Panc1 (cell line): ENCODE measurements around the gene UBALD2. TPM values are rescaled to one million over a fixed set of nuclear protein-coding genes. Genes with fewer than 3 reads are reported as not detected.
"Not testable (repeated sequence)": the region's sequence is repeated elsewhere in the genome, so short reads cannot be mapped to it uniquely, and the experiment has no call there.

Experiments used
- ATAC-seq: fragments of 200-7000 bp; cut with Tn5 transposase; 2 replicates; pipeline ENCODE4 v1.9.1; 2020; ENCODE audit warnings: mild to moderate bottlenecking, moderate library complexity
- BruUV-seq: library from RNA; stranded (reverse); fragments of 400-500 nt; replicated peaks from 2 replicates; lab custom pipeline; 2021; lab: Mats Ljungman, UMichigan
- CTCF ChIA-PET: fragments of 300-600 bp; sonication (Branson Sonifier 250); formaldehyde crosslinking; loops from one replicate; lab custom pipeline; 2022; ENCODE audit warnings: antibody characterized with exemption; lab: Charles Lee
- POLR2A ChIA-PET: fragments of 300-600 bp; sonication (Branson Sonifier 250); formaldehyde crosslinking; loops from one replicate; lab custom pipeline; 2022; ENCODE audit warnings: antibody characterized with exemption; lab: Charles Lee
- DNase-seq: peaks from one replicate; pipeline ENCODE4 v3.0.0-alpha.2; 2010; ENCODE audit warnings: low read depth, low spot score
- H3K27ac ChIP-seq: 2 replicates; pipeline ENCODE4 v1.5.1; 2011; ENCODE audit warnings: mild to moderate bottlenecking, low read length, inconsistent platforms
- H3K27me3 ChIP-seq: fragments of 200-500 bp; sonication (Bioruptor generic); 2 replicates; pipeline ENCODE4 v1.6.0; 2014; ENCODE audit warnings: low read length, inconsistent platforms; ENCODE audit not compliant: control insufficient read depth, insufficient read depth
- H3K36me3 ChIP-seq: fragments of 200-500 bp; sonication (Bioruptor generic); 2 replicates; pipeline ENCODE4 v1.5.1; 2014; ENCODE audit warnings: inconsistent platforms, mild to moderate bottlenecking, low read length, moderate library complexity; ENCODE audit not compliant: control insufficient read depth, insufficient read depth
- H3K4me1 ChIP-seq: 2 replicates; pipeline ENCODE4 v1.5.1; 2011; ENCODE audit warnings: inconsistent platforms, mild to moderate bottlenecking, low read length, moderate library complexity; ENCODE audit not compliant: control insufficient read depth, insufficient read depth
- H3K4me3 ChIP-seq, 2 experiments: 2 replicates each; pipeline ENCODE4 v1.5.1; 2011 to 2012; ENCODE audit warnings: low read depth in 2 of 2, low read length in 2 of 2, mild to moderate bottlenecking in 2 of 2, inconsistent platforms in 1 of 2, moderate library complexity in 1 of 2
- H3K9me3 ChIP-seq: fragments of 200-500 bp; sonication (Bioruptor generic); 2 replicates; pipeline ENCODE4 v1.5.1; 2014; ENCODE audit warnings: low read depth, mild to moderate bottlenecking, inconsistent platforms, low read length, moderate library complexity; ENCODE audit not compliant: control insufficient read depth, insufficient read depth
- POLR2AphosphoS5 ChIP-seq: IDR thresholded peaks from 2 replicates; pipeline ENCODE4 v1.6.1; 2012; ENCODE audit warnings: mild to moderate bottlenecking, low read depth, low read length, moderate library complexity
- REST ChIP-seq, 2 experiments: IDR thresholded peaks; 2 replicates each; pipeline ENCODE4 v1.6.1; 2011 to 2012; ENCODE audit warnings: low read depth in 2 of 2, control low read depth in 1 of 2, low read length in 1 of 2, mild to moderate bottlenecking in 1 of 2, moderate library complexity in 1 of 2; ENCODE audit not compliant: insufficient read depth in 1 of 2
- SIN3A ChIP-seq: IDR thresholded peaks from 2 replicates; pipeline ENCODE4 v1.6.1; 2012; ENCODE audit warnings: low read depth, mild to moderate bottlenecking, low read length, moderate library complexity, borderline replicate concordance; ENCODE audit not compliant: insufficient read depth
- TCF7L2 ChIP-seq: IDR thresholded peaks from 2 replicates; pipeline ENCODE4 v1.6.1; 2011; ENCODE audit warnings: mild to moderate bottlenecking, low read depth, low read length, inconsistent platforms
- in situ Hi-C: cut with HindIII; loops from 2 replicates; pipeline ENCODE4 v1.10.0; 2016; ENCODE audit warnings: low sequenced_read_pairs, low pct_unique_long_range_greater_than_20kb
- intact Hi-C: fragments of 100-400 bp; cut with micrococcal nuclease; formaldehyde crosslinking; loops from one replicate; pipeline ENCODE4 v1.10.0; 2022; ENCODE audit not compliant: unreplicated experiment
- total RNA-seq: library from RNA; stranded (reverse); gene quantifications from one replicate; pipeline ENCODE4 v1.2.1, GENCODE V29; 2021; ENCODE audit not compliant: unreplicated experiment
- TF ChIP-seq, protein P1 (sequence below): fragments of 450-650 bp; IDR thresholded peaks from 2 replicates; pipeline ENCODE4 v1.5.1; 2017; ENCODE audit warnings: mild to moderate bottlenecking

UBALD2 gene
- total RNA-seq, 1 experiment from 2014 or later: 30.0 TPM

GRCh38 chr17:76255801-76256429 is 9.2 kb upstream of the UBALD2 start:
- intact Hi-C loops: no loop called here
- Histone ChIP-seq H3K27ac (no peak overlapping the region), H3K27me3 (no peaks in the 10 kb centered on the region), H3K9me3 (no peaks in the 10 kb centered on the region), H3K4me1 (peaks cover 5% of the 10 kb centered on the region), H3K36me3 (no peaks in the 10 kb centered on the region), H3K4me3 (no peak overlapping the region)
- ChIA-PET CTCF (interaction anchor here (0.7 to 1.1 kb wide), 2 partner anchors 24 to 135 kb away, joined by 3 to 8 read pairs; no protein-coding TSS in a partner anchor), POLR2A (interaction anchor here (0.6 kb wide), 1 partner anchor 38 kb away, joined by 3 read pairs; no protein-coding TSS in a partner anchor)
- no TSS peak for BruUV-seq
- ATAC-seq (no peak), DNase-seq (no peak)
- no peak for TF ChIP-seq TCF7L2
- in situ Hi-C loops: no loop called here

DNA sequence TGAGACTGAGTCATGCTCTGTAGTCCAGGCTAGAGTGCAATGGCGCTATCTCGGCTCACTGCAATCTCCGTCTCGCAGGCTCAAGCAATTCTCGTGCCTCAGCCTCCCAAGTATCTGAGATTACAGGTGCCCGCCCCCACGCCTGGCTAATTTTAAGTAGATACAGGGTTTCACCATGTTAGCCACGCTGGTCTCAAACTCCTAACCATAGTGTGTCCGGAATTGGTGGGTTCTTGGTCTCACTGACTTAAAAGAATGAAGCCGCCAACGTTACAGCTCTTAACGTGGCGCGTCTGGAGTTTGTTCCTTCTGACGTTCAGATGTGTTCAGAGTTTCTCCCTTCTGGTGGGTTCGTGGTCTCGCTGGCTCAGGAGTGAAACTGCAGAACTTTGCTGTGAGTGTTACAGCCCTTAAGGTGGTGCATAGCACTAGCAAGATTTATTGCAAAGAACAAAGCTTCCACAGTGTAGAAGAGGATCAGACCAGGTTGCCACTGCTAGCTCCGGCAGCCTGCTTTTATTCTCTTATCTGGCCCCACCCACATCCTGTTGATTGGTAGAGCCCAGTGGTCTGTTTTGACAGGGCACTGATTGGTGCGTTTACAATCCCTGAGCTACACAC is 8.6 kb upstream of the UBALD2 start:
- POLR2A ChIA-PET: interaction anchor here (0.6 kb wide), 1 partner anchor 39 kb away, joined by 3 read pairs; no protein-coding TSS in a partner anchor
- not testable (repeated sequence) for H3K4me1 ChIP-seq, H3K4me3 ChIP-seq

DNA sequence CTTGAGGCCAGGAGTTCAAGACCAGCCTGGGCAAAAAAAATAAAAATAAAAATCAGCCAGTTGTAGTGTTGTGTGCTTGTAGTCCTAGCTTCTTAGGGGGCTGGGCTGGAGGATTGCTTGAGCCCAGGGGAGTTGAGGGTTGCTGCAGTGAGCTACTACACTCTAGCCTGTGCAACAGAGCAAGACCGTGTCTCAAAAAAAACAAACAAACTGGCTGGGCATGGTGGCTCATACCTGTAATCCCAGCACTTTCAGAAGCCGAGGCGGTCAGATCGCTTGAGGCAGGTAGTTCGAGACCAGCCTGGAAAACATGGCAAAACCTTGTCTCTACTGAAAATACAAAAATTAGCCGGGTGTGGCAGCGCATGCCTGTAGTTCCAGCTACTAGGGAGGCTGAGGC is 4.9 kb upstream of the UBALD2 start:
- intact Hi-C loops (no loop called here), in situ Hi-C loops (no loop called here)
- Histone ChIP-seq H3K27ac (no peak overlapping the region), H3K9me3 (no peaks in the 10 kb centered on the region), H3K4me1 (peaks cover 19% of the 10 kb centered on the region), H3K27me3 (no peaks in the 10 kb centered on the region), H3K4me3 (no peak overlapping the region), H3K36me3 (no peaks in the 10 kb centered on the region)
- BruUV-seq: no TSS peak
- no peak for ATAC-seq
- DNase-seq: no peak
- CTCF ChIA-PET: no interaction called here
- POLR2A ChIA-PET: interaction anchor here (0.6 kb wide), 1 partner anchor 13 kb away, joined by 4 read pairs; no protein-coding TSS in a partner anchor
- TF ChIP-seq REST (IDR thresholded peaks at IDR 0.05; ENCODE audit: insufficient read depth in 1 of 2, low read depth in 2 of 2, low read length in 1 of 2) (no peak), TCF7L2 (no peak), POLR2AphosphoS5 (no peak), SIN3A (no peak)
- TF ChIP-seq, protein P1, sequence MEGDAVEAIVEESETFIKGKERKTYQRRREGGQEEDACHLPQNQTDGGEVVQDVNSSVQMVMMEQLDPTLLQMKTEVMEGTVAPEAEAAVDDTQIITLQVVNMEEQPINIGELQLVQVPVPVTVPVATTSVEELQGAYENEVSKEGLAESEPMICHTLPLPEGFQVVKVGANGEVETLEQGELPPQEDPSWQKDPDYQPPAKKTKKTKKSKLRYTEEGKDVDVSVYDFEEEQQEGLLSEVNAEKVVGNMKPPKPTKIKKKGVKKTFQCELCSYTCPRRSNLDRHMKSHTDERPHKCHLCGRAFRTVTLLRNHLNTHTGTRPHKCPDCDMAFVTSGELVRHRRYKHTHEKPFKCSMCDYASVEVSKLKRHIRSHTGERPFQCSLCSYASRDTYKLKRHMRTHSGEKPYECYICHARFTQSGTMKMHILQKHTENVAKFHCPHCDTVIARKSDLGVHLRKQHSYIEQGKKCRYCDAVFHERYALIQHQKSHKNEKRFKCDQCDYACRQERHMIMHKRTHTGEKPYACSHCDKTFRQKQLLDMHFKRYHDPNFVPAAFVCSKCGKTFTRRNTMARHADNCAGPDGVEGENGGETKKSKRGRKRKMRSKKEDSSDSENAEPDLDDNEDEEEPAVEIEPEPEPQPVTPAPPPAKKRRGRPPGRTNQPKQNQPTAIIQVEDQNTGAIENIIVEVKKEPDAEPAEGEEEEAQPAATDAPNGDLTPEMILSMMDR: no peak

More for the DNA sequence above, 8.6 kb upstream of the UBALD2 start:
- CTCF ChIA-PET: interaction anchor here (1.1 kb wide), 1 partner anchor 23 kb away, joined by 8 read pairs; no protein-coding TSS in a partner anchor
- intact Hi-C loops, H3K9me3 ChIP-seq, H3K36me3 ChIP-seq, BruUV-seq, in situ Hi-C loops, DNase-seq, ATAC-seq, H3K27me3 ChIP-seq, H3K27ac ChIP-seq: not testable (repeated sequence)
